Mesodermal cell (in vitro differentiated cells): ENCODE results near the gene SCAMP5.

Experiments used
- H3K27ac ChIP-seq: 2 replicates; pipeline ENCODE4 v1.7.0; 2013; ENCODE audit warnings: mild to moderate bottlenecking, low read depth, low read length, moderate library complexity; ENCODE audit not compliant: severe bottlenecking
- H3K36me3 ChIP-seq: 2 replicates; pipeline ENCODE4 v1.7.1; 2013; ENCODE audit warnings: mild to moderate bottlenecking, low read length, moderate library complexity; ENCODE audit not compliant: control insufficient read depth, insufficient read depth
- H3K4me1 ChIP-seq: one replicate; pipeline ENCODE4 v1.7.1; 2013; ENCODE audit warnings: mild to moderate bottlenecking, low read length; ENCODE audit not compliant: insufficient read depth, control insufficient read depth, poor library complexity, severe bottlenecking
- H3K4me3 ChIP-seq: 2 replicates; pipeline ENCODE4 v1.7.0; 2013; ENCODE audit warnings: low read length, control low read depth, mild to moderate bottlenecking; ENCODE audit not compliant: insufficient read depth, poor library complexity, severe bottlenecking; ENCODE audit errors: extremely low read depth
- H3K9me3 ChIP-seq: 2 replicates; pipeline ENCODE4 v1.7.1; 2013; ENCODE audit warnings: mild to moderate bottlenecking, low read length, moderate library complexity; ENCODE audit not compliant: control insufficient read depth
- WGBS, 2 experiments: methylation state at CpG; one replicate each; pipeline ENCODE4 v1.1.5; 2013; ENCODE audit warnings: missing lambda C conversion rate in 2 of 2; ENCODE audit not compliant: insufficient coverage in 2 of 2; 5-methylcytosine and 5-hydroxymethylcytosine counted together

The SCAMP5 gene

DNA sequence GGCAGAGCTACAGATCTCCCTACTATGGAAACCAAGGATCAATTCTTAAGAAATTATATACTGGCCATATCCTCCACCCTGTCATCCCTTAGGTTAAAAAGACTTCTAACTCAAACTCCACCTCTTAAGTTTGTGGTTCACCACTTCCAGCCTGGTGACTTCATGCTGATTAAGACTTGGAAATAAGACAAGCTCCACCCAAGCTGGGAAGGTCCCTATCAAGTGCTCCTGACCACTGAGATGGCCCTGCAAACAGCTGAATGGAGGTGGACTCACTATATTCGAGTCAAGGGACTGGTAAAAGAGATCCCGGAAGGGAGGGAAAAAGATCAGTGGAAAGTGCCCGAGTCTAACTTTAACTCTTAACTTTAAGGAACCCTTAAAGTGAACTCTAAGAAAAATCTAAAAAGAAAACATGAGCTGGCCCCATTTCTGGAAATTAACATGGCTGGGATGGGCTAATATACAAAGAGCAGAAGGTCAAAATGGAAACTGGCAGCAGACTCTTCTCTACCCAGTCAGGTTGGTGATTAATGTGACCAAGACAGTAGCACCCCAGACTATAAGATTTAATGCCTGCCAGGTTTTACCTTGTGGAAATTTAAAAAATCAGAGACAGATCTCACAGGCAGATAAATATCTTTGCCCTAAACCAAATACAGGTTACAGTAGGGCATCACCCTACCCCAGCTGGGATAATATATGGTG lies 71.9 kb downstream of the SCAMP5 start:
- no peaks in the 10 kb centered on the region for H3K36me3 ChIP-seq
- H3K4me1 ChIP-seq: peaks cover 3% of the 10 kb centered on the region
- H3K27ac ChIP-seq: no peak overlapping the region
- H3K4me3 ChIP-seq: no peak overlapping the region
- 88% methylated on average over 1 of the region's 3 CpGs; no CpG with 5 or more reads in 1 of the 2 experiments for WGBS, 2 experiments
- peaks cover 15% of the 10 kb centered on the region for H3K9me3 ChIP-seq

DNA sequence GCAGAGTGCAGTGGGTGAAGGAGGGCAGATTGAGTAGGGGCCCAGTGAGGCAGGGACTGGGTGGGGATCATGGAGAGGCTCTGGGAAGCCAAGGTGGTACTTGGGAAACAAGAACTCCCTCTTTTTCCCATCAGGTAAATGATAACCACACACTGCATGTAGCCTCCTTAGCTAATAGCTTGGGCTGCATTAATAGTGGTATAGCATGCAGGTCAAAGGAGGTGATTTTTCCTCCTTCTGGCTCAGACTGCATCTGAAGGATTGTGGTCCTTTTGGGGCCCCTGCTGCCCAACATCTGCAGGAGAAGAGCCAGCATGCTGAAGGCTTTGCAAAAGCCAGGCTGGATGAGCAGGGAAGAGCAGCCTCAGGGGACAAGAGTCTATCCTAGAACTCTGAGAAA lies 73.4 kb downstream of the SCAMP5 start:
- H3K4me3 ChIP-seq: no peak overlapping the region
- peaks cover 15% of the 10 kb centered on the region for H3K9me3 ChIP-seq
- H3K36me3 ChIP-seq: no peaks in the 10 kb centered on the region
- no peak overlapping the region for H3K27ac ChIP-seq
- H3K4me1 ChIP-seq: peaks cover 3% of the 10 kb centered on the region

DNA sequence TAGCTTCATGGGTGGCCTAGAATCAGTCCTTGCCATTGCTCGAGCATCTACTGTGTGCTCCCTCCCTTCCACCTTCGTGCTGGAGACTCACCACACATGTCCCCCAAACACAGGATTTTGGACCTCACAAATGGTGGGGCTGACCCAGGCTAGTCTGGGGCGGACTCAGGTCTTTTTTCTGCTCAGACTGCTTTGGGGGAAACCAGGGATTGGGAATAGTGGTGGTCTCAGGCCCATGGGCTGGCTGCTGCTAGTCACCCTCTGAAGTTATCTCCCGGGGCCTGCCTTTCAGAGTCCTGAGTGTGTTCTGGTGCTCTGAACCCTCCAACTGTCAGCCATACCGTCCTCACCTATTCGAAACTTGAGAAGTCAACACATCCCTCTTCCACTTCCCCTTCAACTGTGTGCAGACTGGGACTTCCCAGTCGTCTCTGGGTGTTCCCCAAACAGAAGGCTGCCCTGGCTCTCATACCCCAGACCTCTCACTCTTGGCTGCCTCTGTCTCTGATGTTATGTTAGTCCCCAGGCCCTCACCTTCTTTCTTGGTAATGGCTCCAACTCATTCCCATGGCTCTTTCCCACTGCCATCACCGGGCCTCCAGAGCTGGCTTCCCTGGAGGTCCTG lies 74.0 kb downstream of the SCAMP5 start:
- H3K4me3 ChIP-seq: no peak overlapping the region
- no peak overlapping the region for H3K27ac ChIP-seq
- no peaks in the 10 kb centered on the region for H3K36me3 ChIP-seq
- WGBS, 2 experiments: 83 to 84% methylated on average over 5 to 8 of the region's 8 CpGs
- peaks cover 3% of the 10 kb centered on the region for H3K4me1 ChIP-seq
- H3K9me3 ChIP-seq: peaks cover 15% of the 10 kb centered on the region

DNA sequence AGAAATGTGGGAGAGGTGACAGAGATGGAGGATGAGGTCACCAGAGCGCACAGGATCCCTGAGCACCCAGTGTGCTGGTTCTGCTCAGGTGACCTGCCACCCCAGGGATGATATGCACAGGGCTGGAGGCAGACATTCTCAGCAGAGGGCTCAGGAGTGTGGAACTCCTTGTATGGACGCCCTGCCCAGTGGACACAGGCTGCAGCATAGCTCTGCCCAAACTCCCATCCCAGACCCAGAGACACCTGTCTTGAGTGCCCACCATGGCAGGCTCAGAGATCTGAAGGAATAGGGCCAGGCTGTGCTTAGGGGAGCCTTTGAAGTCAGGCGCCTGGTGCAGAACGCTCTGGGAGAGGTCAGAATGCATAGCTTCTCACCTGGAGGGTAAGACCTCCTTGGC lies 75.3 kb downstream of the SCAMP5 start:
- Histone ChIP-seq H3K27ac (no peak overlapping the region), H3K4me1 (peaks cover 3% of the 10 kb centered on the region), H3K4me3 (no peak overlapping the region), H3K36me3 (no peaks in the 10 kb centered on the region), H3K9me3 (peaks cover 15% of the 10 kb centered on the region)
- WGBS, 2 experiments: 76 to 100% methylated on average over 2 to 3 of the region's 4 CpGs
